Measurements from ENCODE around the gene SORBS2.

The SORBS2 gene

DNA sequence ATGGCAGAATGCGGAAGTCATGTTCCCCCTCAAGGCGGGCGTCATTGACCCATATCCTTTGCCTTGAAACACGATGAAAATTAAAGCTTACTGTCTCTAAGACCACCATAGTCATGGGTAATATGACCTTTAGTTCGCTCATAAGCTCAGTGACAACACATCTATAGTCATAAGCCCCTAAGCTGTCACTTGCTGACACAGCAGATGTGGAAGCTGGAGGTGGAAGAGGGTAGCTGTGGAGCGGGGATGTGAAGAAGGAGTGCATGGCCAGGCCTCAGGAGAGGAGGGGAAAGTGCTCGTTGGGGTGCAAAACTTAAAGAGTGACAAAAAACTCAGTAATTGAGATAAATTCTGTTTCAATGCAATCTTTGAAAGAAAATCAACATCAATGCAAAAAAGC lies 142.7 kb downstream of the SORBS2 start:
- DNase-seq: no peak

GRCh38 chr4:185666156-185666555 lies 145.8 kb downstream of the SORBS2 start:
- no peak for DNase-seq

DNA sequence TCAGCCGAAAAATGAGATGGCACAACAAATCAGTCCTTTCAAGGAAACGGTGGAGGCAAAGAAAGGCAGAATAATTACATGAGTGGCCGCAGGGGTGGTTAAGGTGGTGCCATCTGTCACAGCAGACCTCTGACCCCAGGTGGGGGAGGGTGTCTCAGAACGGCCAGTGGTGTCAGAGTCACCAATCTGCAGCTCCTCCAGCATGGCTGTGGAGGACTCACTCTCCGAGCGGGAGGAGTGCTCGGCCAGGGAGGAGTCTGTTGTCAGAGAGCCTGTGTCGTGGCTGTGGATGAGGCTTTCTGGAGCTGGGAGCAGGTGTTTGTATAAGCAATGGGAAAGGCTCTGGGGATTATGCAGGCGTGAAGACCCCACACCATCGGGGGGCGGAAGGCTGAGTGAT lies 146.3 kb downstream of the SORBS2 start:
- DNase-seq: no peak

GRCh38 chr4:185664481-185664880 lies 147.5 kb downstream of the SORBS2 start:
- DNase-seq: no peak

GRCh38 chr4:185662030-185662778 lies 149.8 kb downstream of the SORBS2 start:
- no peak for DNase-seq

DNA sequence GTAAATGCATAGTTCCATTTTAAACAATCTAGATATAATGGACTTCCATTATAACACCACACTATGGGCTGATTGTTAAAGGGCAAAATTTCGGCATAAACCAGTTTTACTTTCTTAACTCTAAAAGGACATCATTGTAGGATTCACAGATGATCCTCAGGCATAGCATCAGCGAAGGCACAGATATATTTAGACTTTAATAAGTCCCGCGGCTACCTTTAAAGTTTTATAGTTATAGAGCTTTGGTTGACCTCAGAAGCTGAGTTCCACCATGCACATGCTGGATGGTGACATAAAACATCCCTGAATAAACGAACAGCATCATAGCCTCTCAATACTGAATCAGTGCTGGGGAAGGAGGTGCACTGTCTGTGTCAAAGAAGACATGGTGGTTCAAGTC lies 151.7 kb downstream of the SORBS2 start:
- no peak for DNase-seq

GRCh38 chr4:185657699-185658098 lies 154.3 kb downstream of the SORBS2 start:
- no peak for DNase-seq

DNA sequence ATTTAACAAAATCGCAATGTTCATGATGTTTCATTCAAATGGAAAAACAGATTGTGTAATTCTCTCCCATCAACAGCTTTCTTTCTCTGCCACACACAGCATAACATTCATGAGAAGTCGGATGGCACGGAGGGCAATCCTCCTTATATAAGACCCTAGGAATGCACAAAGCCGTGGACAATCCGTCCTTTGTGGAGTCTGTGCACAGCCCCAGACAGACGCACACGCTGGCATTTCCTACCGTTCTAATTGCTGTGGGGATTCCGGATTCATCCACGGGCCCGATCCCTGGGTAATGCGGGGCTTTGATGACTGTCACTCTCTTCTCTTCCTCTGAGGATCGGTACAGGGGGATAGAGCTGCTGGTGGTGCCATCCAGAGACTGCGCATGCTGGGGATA lies 154.8 kb downstream of the SORBS2 start:
- DNase-seq: no peak

- DNase-seq: peak; percentile 25
Measured at GRCh38 chr4:185656467-185656931, 155.5 kb downstream of the SORBS2 start.

DNA sequence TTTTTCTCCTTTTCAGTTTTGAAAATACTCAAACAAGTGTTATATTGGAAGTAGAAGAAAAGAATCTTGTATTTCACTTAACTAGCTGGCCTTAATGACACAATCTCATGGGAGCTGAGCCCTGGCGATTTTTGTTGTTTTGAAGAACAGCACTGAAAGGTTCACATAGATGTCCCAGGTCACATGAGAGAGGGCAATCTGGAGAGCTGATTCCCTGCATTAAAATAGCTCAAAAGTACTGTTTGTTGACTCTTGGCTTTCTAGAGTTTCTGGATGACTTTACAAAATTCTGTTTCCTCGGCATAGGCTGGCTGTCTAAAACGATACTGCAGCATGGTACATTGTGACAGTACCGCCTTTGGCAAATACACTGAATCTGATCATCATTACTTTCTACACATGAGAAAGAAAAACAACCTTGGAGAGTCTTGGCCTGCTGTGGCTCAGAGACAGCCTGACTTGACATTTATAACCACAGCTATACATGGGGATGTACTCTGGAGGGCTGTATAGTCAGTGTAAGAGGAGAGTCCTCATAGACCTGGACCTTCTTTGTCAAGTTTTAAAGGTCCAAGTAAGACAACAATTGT lies 156.9 kb downstream of the SORBS2 start:
- DNase-seq: no peak

DNA sequence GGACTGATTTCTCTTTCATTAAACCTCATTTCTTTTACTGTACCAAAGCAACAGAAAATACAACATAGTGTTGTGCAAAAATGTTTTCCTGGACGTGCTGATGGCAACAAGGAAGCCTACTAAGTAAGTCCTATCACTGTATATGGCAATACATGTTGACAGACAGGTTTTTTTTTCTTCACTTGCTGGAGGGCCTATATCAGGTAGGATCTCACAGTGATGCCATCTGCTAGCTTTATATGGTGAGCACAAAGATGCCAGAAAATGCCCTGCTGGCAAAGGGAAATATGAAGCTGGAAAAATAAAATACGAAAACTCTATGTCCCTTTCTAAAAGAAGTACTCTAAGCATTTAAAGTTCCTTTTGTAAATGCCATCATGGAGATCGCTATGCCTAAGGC lies 157.7 kb downstream of the SORBS2 start:
- no peak for DNase-seq

DNA sequence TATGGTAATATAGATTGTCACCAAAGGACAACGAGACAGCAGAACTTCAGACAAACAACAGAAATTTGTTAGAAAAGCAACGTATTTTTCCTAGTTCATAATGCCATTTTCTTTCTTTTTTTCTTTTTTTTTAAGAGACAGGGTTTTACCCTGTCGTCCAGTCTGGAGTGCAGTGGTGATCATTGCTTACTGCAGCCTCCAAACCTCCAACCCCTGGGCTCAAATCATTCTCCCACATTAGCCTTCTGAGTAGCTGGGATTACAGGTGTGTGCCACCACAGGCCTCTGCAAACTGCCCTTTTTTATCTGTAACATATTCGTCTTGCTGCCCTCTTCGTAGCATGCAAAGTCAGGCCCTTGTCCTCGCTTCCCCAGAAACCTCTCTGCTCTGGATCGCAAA lies 160.1 kb downstream of the SORBS2 start:
- no peak for DNase-seq

DNA sequence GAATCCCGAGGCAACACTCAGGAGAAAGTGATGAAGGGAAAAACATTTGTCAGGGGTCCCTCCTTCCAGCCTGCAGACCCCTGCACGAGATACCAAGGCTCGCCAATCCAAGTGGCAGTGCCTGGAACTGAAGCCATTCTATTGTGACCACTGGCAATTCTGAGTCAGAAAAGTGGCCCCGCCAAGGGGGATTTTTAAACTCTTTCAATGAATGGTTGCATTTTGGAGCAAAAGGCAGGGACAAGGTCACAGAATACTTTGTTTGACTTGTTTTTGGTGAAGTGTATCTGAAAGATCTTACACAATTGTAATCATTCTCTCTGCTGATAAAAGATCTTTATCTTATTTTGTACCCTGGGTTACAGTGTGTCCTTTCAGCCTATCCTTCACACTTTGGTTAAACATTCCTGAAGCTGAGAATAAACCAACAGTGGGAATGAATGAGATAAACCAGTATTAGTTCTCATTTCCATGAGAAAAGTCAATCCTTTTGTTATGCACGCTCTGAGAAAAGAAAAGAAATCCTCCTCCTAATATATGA lies 160.8 kb downstream of the SORBS2 start:
- no peak for DNase-seq

- DNase-seq: no peak
Measured at GRCh38 chr4:185648631-185649030, 163.4 kb downstream of the SORBS2 start.

DNA sequence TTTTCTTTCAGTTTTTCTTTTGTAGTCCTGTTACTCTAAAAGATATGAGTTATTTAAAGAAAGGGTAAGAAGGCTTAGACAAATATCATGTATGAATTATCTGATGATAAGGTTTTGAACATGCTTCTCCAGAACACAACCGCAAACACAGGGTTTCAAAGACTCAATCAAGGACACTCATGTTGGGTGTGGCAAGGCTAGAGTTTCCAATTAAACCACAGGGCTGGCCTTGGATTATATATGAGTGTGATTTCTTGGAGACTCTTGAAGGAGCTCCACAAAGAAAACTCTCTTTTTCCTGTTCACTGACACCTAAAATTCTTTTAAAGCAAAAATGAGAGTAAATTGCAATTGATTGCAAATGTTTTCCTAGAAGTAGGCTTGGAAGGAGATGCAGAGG lies 166.6 kb downstream of the SORBS2 start:
- no peak for DNase-seq

DNA sequence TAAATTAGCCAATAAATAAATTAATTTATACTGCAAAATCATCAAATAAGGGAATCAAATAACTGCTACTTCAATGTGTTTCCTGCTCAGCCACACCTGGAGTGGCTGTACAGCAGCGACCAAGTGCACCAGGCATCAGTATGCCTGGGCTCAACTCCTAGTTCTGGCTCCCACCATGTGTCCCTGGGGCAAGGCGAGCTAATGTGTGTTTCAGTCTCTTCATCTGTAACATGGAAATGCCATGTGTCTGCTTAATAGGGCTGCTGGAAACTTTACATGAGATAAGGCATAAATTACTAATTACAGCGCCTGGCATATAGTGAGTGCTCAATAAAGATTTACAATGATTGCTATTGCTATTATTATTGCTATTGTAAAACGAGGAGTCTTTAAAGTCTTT lies 167.6 kb downstream of the SORBS2 start:
- DNase-seq: no peak

DNA sequence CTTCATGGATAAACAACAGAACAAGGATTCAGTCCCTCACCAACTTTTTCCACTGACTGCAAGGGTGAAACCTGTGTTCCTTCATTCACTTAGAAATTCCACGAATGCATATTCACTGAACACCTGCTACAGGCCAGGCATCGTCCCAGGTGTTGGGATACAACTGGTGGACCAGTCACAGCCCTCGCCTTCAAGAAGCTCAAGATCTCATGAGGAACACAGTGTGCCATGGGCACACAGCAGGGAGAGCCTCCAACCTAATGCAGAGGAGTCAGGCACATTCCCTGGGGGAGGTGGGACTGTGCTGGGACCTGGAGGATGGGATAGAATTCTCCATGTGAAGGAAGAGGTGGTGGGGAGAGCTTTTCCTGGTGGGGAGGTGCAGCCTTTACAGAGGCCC lies 169.1 kb downstream of the SORBS2 start:
- DNase-seq: no peak

GRCh38 chr4:185640811-185641675 lies 171.0 kb downstream of the SORBS2 start:
- peak; percentile 49 for DNase-seq

DNA sequence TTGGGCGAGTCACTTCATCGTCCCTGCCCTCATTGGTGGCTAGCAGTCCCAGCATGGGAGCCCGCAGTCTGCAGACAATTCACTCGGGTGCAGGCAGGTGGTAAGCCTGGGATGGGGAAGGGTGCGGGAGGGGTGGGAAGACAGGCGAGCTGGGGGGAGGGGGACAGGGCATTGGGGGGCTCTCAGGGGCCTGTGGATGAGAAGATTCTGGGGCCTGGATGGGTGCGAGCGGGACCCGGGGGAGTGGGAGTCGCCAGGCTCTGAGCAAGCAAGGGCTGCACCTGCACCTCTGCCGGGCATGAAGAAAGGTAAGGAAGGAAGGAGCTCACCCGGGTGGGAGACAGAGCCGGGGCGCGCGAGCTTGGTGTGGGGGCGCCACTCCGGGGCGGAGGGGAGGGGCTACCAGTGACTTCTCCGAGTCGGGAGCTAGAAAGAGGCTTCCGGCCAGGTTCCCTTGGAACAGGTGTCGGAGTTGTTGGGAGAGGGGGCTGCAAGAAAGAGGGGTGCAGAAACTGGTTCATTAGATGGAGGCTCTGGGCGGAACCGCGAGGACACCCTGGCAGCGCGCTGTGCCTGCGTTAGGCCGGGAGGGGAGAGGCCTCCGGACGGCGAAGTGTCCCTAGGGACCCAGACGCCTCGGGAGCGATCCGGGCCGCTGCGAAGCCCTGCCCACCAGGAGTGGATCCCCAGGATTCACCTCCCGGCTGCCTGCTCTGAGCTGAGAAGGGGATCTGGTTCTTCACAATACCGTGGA lies 173.3 kb downstream of the SORBS2 start:
- peak; percentile 2 for DNase-seq

DNA sequence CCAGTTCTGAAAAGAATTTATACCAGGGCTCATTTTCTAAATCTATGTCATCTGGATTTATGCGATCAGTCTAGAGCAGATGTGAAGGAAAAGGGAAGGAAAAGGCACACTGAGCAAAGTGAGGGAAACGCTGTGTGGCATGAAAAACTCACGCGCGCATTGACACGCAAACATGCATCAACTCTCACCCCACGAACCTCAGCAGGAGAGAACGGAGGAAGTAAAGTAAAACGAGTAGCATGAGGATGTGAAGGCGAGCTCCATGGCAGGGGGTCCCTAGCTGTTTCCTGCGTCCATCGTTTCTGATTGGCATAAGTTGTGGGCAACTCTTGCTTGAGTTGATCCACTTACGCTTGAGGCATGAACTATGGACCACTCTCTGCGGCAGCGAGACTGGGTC lies 173.9 kb downstream of the SORBS2 start:
- no peak for DNase-seq

DNA sequence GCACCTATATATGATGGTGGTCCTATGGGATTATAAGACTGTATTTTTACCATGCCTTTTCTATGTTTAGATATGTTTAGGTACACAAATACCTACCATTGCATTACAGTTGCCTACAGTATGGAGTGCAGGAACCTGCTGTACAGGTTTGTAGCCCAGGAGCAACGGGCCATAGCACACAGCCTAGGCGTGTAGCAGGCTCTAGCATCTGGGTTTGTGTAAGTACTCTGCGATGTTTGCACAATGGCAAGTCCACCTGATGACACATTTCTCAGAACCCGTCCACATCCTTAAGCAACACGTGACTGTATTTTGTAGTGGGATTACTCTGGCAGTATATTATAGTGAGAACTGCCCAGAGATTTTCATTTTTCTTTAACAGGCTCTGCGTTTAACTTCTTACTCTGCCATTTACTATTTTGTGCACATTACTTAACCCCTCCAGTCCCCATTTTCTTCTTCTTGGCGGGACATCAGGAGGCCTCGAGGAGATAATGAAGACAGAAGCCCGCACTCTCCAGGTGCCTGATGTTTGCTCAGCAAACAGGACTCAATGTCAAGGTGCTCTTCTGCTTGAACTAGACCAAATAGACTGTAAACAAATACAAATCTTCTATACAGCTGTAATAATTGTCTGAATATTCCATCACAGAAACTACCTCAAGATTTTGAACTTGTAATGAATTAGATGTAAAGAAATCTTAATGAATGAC lies 174.7 kb downstream of the SORBS2 start:
- DNase-seq: no peak

DNA sequence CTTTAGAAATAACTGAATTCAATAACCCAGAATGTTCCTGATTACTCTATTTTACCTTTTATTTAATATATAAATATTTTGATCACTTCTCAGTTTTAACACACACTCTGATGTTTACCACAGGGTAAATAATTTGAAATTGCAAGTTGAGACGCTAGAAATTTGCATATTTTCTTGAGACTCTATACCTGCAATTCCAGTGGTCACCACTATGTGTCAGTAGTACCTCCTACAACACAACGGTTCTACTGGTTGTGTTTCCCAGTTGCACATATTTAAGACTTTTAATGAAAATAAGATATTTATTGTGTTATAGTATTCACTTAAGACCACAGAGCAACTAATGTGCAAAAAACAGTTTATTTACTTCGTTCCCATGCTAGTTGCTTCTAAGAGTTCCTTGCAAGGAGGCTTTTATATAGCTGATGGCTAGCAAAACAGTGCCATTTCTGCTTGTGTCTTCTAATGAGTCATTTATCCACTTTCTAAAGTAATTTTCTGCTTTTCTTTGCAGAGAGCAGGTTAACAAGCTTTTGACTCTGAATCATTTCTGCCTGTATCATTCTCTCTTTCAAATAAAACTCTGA lies 177.8 kb downstream of the SORBS2 start:
- no peak for DNase-seq
